ENCODE measurements around the gene C2orf92.
"Not testable (repeated sequence)": the region's sequence is repeated elsewhere in the genome, so short reads cannot be mapped to it uniquely, and the experiment has no call there.

C2orf92 gene

GRCh38 chr2:97697252-97698235, 28.0 kb downstream of the C2orf92 start:
- DNase-seq, result peak; percentile 97

GRCh38 chr2:97698530-97698929, 29.0 kb downstream of the C2orf92 start:
- no peak for DNase-seq

GRCh38 chr2:97699765-97700444, 30.4 kb downstream of the C2orf92 start:
- peak; percentile 82 for DNase-seq

- no peak for DNase-seq
Observed at GRCh38 chr2:97701186-97701585, 31.7 kb downstream of the C2orf92 start.

GRCh38 chr2:97701851-97702465, 32.4 kb downstream of the C2orf92 start:
- DNase-seq, result no peak

GRCh38 chr2:97702731-97703470, 33.4 kb downstream of the C2orf92 start:
- no peak for DNase-seq

- no peak for DNase-seq
Observed at GRCh38 chr2:97703741-97704140, 34.2 kb downstream of the C2orf92 start.

- DNase-seq, result no peak
Observed at GRCh38 chr2:97704989-97705388, 35.5 kb downstream of the C2orf92 start.

GRCh38 chr2:97706112-97706511, 36.6 kb downstream of the C2orf92 start:
- DNase-seq, result no peak

- no peak for DNase-seq
Observed at GRCh38 chr2:97706708-97707345, 37.3 kb downstream of the C2orf92 start.

GRCh38 chr2:97707362-97708047, 38.0 kb downstream of the C2orf92 start:
- no peak for DNase-seq

- DNase-seq, result no peak
Observed at GRCh38 chr2:97708048-97708380, 38.5 kb downstream of the C2orf92 start.

GRCh38 chr2:97708608-97709007, 39.1 kb downstream of the C2orf92 start:
- DNase-seq, result no peak

- no peak for DNase-seq
Observed at GRCh38 chr2:97711394-97711711, 41.8 kb downstream of the C2orf92 start.

GRCh38 chr2:97712175-97712574, 42.7 kb downstream of the C2orf92 start:
- DNase-seq, result not testable (repeated sequence)

- peak; percentile 86 for DNase-seq
Observed at GRCh38 chr2:97712693-97713295, 43.3 kb downstream of the C2orf92 start.

GRCh38 chr2:97713296-97714083, 44.0 kb downstream of the C2orf92 start, which contains the start of gene ZAP70:
Gene ZAP70, plus strand, starts transcription at chr2:97713576. Its CDS starts 10,461 bp downstream, at chr2:97724037.
- peak; percentile 86 for DNase-seq

- peak; percentile 72 for DNase-seq
Observed at GRCh38 chr2:97714084-97714949, 44.8 kb downstream of the C2orf92 start.

- peak; percentile 62 for DNase-seq
Observed at GRCh38 chr2:97714950-97715652, 45.6 kb downstream of the C2orf92 start.

Measured in activated effector memory CD4-positive, alpha-beta T cell treated with anti-CD3 and anti-CD28 coated beads, Interleukin-2, amount 50 U/mL, for 16 hours (primary cell).